ENCODE measurements around the gene OR51B4.

The OR51B4 gene

GRCh38 chr11:5285703-5286340, 15.9 kb downstream of the OR51B4 start:
- Histone ChIP-seq H3K27me3 (no peaks in the 10 kb centered on the region), H3K9me3 (no peaks in the 10 kb centered on the region), H3K4me3 (ENCODE audit: low read depth, low read length) (no peak overlapping the region), H3K4me1 (no peaks in the 10 kb centered on the region), H3K36me3 (no peaks in the 10 kb centered on the region)
- no peak for TF ChIP-seq CTCF (IDR thresholded peaks at IDR 0.05; ENCODE audit: low read depth, low read length)
- DNase-seq = no peak

GRCh38 chr11:5284637-5285036, 17.1 kb downstream of the OR51B4 start:
- DNase-seq = no peak

GRCh38 chr11:5283882-5284281, 17.9 kb downstream of the OR51B4 start:
- no peaks in the 10 kb centered on the region for H3K9me3 ChIP-seq
- H3K36me3 ChIP-seq = no peaks in the 10 kb centered on the region
- no peaks in the 10 kb centered on the region for H3K4me1 ChIP-seq
- TF ChIP-seq CTCF (IDR thresholded peaks at IDR 0.05; ENCODE audit: low read depth, low read length) = no peak
- DNase-seq = no peak
- H3K4me3 ChIP-seq (ENCODE audit: low read depth, low read length) = no peak overlapping the region
- no peaks in the 10 kb centered on the region for H3K27me3 ChIP-seq

More at GRCh38 chr11:5284637-5285036, 17.1 kb downstream of the OR51B4 start:
- H3K27me3 ChIP-seq = no peaks in the 10 kb centered on the region
- no peaks in the 10 kb centered on the region for H3K9me3 ChIP-seq
- no peaks in the 10 kb centered on the region for H3K4me1 ChIP-seq
- no peak overlapping the region for H3K4me3 ChIP-seq (ENCODE audit: low read depth, low read length)
- TF ChIP-seq CTCF (IDR thresholded peaks at IDR 0.05; ENCODE audit: low read depth, low read length) = no peak
- no peaks in the 10 kb centered on the region for H3K36me3 ChIP-seq

GRCh38 chr11:5283086-5283485, 18.7 kb downstream of the OR51B4 start:
- Histone ChIP-seq H3K9me3 (no peaks in the 10 kb centered on the region), H3K36me3 (no peaks in the 10 kb centered on the region), H3K4me3 (ENCODE audit: low read depth, low read length) (no peak overlapping the region), H3K27me3 (no peaks in the 10 kb centered on the region), H3K4me1 (no peaks in the 10 kb centered on the region)
- TF ChIP-seq CTCF (IDR thresholded peaks at IDR 0.05; ENCODE audit: low read depth, low read length) = no peak
- no peak for DNase-seq

- Histone ChIP-seq H3K4me3 (ENCODE audit: low read depth, low read length) (no peak overlapping the region), H3K27me3 (no peaks in the 10 kb centered on the region), H3K9me3 (no peaks in the 10 kb centered on the region), H3K36me3 (no peaks in the 10 kb centered on the region), H3K4me1 (no peaks in the 10 kb centered on the region)
- no peak for DNase-seq
- TF ChIP-seq CTCF (IDR thresholded peaks at IDR 0.05; ENCODE audit: low read depth, low read length) = no peak
Measured at GRCh38 chr11:5282628-5283027, 19.1 kb downstream of the OR51B4 start.

- TF ChIP-seq CTCF (IDR thresholded peaks at IDR 0.05; ENCODE audit: low read depth, low read length) = no peak
- H3K36me3 ChIP-seq = no peaks in the 10 kb centered on the region
- H3K9me3 ChIP-seq = no peaks in the 10 kb centered on the region
- no peaks in the 10 kb centered on the region for H3K27me3 ChIP-seq
- no peak overlapping the region for H3K4me3 ChIP-seq (ENCODE audit: low read depth, low read length)
- no peaks in the 10 kb centered on the region for H3K4me1 ChIP-seq
- DNase-seq = no peak
Measured at GRCh38 chr11:5281596-5281995, 20.1 kb downstream of the OR51B4 start.
